ENCODE data around the gene TRMT2A.

Gene TRMT2A

DNA sequence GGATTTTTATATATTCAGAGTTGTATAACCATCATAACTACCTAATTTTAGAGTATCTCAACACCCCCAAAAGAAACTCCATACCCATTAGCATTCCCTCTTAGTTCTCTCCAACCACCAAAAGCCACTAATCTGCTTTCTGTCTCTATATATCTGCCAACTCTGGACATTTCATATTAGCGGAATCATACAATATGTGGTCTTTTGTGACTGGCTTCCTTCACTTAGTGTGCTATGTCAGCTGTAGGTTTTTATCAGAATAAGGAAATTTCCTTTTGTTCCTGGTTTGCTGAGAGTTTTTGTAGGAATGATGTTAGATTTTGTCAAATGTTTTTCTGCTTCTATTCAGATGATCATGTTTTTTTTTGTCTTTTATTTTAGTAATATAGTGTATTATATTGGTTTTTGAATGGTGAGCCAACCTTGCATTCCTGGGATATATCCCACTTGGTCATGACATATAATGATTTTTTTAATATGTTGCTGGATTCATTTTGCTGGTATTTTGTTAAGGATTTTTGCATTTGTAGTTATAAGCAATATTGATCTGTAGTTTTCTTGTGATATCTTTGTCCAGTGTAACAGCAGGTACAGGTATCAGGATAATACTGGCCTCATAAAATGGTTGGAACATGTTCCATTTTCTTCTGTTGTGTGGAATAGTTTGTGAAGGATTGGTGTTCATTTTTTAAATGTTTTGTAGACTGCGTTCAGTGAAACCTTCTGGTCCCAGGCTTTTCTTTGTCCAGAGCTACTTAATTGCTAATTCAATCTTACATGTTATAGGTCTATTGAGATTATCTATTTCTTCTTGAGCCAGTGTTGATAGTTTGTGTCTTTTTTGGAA, 20.2 kb downstream of the TRMT2A start:
- TF ChIP-seq JUND (IDR thresholded peaks at IDR 0.05; ENCODE audit: low read depth): no peak
- no peak for DNase-seq (ENCODE audit: low read depth in 1 of 2, low spot score in 1 of 2)
- in situ Hi-C loops (cut with HindIII; ENCODE audit: low pct_unique_long_range_greater_than_20kb, low sequenced_read_pairs): no loop called here

DNA sequence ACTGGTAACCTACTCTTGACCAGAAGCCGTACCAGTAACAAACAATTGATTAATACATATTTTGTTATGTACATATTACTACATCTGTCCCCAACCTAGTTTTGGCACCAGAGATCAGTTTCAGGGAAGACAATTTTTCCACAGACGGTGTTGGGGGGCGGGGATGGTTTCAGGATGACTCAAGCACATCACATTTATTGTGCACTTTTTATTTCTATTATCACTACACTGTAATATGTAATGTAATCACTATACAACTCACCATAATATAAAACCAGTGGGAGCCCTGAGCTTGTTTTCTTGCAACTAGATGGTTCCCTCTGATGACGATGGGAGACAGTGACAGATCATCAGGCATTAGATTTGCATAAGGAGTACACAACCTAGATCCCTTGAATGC, 21.5 kb downstream of the TRMT2A start:
- in situ Hi-C loops (cut with HindIII; ENCODE audit: low pct_unique_long_range_greater_than_20kb, low sequenced_read_pairs): no loop called here
- DNase-seq (ENCODE audit: low read depth in 1 of 2, low spot score in 1 of 2): no peak
- no peak for TF ChIP-seq JUND (IDR thresholded peaks at IDR 0.05; ENCODE audit: low read depth)

DNA sequence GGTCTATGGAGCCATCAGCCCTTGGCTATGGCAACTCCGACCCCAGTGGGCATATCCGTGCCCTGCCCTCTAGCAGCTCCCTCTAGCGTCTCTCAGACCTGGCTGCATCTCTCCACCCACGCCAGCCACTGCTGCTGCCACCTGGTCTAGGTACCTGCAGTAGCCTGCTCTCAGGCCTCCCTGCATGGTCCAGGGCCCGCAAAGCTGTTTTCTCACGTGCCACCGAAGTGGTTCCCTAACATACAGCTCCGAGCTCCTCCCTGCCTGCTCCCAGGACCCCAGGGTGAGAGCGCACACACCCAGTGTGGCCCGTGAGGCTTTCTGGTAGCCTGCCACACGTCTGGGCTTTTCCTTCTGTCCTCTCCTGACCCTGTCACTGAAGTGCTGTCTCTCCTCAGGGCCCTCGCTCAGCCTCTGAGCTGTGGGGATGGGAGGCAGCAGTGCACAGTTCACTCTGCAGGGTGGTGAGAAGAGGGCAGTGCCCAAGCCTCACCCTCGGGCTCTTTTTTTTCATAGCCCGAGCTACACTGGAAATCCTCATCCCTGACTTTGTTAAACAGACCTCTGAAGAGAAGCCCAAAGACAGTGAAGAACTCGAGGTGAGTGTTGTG, 22.7 kb downstream of the TRMT2A start:
- TF ChIP-seq JUND (IDR thresholded peaks at IDR 0.05; ENCODE audit: low read depth): no peak
- no peak for DNase-seq (ENCODE audit: low read depth in 1 of 2, low spot score in 1 of 2)
- in situ Hi-C loops (cut with HindIII; ENCODE audit: low pct_unique_long_range_greater_than_20kb, low sequenced_read_pairs): no loop called here

DNA sequence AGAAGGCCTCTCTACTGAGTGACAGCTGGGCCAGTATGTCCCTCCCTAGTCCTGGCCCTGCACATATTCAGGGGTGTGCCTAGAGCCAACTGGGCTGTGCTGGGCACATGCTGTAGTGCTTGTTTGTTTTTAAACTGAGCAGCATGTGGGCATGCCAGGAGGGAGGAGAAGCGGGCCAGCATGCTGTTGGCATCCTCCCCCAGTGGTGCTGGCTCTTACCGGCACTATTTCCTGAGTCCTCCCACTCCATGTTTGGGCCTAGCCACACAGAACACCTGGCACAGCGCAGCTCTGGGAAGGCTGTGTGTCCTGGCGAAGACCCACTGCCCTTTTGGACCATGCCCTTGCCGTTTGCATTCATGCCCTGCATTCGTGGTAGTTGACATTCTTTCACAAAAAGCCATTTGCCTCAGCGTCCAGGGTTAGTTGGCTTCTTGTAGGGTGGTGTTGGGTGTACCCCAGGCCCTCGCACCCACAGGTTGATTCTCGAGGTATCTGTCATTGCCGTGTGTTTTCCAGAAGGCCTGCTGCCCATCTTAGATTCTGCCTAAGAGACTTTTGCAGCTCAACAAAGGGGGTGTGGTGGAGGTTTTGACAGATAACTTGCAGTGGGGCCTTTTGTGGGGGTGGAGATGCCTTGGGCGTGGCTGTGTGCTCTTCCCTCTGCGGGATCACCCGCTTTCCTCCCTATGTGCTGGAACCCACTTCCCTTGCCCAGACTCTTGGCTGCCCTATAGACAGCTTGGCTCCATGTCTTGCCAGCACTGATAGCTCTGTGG, 23.4 kb downstream of the TRMT2A start:
- in situ Hi-C loops (cut with HindIII; ENCODE audit: low pct_unique_long_range_greater_than_20kb, low sequenced_read_pairs): no loop called here
- TF ChIP-seq JUND (IDR thresholded peaks at IDR 0.05; ENCODE audit: low read depth): no peak

DNA sequence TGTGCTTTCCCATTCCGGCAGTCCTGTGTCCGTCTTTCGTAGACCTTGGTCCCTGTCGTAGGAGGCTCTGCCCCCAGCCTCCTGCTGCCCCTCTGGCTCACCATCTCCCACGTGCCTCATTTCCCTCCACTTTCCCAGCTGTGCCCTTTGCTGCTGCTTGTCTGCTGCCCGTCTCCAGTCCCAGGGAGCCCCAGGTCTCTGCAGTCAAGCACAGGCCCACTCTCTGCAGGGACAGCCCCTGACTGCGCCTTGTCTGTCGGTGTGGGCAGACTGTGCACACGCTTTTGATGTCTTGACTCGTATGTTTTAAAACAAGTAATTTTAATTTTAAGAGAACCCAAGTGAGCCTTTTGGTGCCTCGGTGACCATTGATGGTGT, 24.6 kb downstream of the TRMT2A start:
- no peak for TF ChIP-seq JUND (IDR thresholded peaks at IDR 0.05; ENCODE audit: low read depth)
- no peak for DNase-seq (ENCODE audit: low read depth in 1 of 2, low spot score in 1 of 2)
- in situ Hi-C loops (cut with HindIII; ENCODE audit: low pct_unique_long_range_greater_than_20kb, low sequenced_read_pairs): no loop called here

More for the DNA sequence above, 23.4 kb downstream of the TRMT2A start:
- DNase-seq (ENCODE audit: low read depth in 1 of 2, low spot score in 1 of 2): no peak

DNA sequence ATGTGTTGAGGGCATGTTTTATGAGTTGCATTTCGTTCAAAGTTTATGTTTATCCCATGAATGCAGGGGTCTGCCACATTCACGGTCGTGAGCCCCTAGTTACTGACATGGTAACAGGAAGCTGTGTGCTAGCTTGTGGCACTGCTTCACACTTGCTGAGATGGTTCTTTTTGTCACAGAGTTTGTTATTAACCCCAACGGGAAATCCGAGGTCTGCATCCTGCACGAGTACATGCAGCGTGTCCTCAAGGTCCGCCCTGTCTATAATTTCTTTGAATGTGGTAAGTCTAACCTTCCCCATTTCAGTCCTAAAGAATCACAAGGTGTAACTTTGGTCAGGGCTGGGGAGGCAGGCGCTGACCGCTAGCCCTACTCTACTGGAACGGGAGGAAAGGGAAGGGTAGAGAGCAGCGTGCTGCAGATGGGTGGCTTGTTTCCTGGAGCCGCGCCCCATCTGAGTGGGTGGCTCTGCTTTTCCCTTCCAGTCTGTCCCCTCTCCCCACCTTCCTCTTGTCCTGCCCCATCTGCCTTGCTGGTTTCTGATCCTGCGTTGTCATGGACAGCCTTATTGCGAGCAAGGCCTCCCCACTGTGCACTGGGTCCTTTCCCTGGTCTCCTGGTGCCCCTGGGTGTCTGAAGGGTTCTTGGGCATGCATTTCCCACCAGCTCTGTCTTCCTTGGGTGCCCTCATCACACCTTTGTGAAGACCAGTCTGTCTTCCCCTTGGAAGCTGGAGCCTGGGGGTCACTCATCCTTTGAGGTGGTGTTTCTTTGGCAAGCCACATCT, 25.1 kb downstream of the TRMT2A start:
- DNase-seq (ENCODE audit: low read depth in 1 of 2, low spot score in 1 of 2): no peak
- in situ Hi-C loops (cut with HindIII; ENCODE audit: low pct_unique_long_range_greater_than_20kb, low sequenced_read_pairs): no loop called here
- no peak for TF ChIP-seq JUND (IDR thresholded peaks at IDR 0.05; ENCODE audit: low read depth)

DNA sequence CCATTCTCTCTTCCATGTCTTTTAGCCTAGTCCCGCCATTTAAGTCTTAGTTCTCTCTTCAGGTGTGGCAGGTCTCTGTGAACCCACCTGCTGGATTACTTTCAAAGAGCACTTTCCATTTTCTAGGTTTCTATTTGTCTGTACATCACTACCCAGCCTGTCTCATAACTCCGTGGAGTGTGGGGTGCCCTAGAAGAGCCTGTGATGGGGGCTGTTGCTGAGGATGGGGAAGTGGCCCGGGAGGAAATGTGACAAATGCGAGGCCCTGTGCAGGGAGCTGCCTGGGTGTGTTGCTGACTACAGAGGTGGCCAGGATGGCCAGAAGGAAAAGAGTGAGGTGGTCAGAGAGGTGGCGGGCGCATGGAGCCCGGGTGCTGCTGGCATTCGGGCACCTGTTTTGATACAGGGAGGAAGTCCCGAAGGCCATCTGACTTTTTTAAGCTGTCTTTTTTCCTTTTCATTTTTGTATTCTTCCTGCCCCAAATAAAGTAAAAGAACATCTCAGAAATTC, 26.2 kb downstream of the TRMT2A start:
- TF ChIP-seq JUND (IDR thresholded peaks at IDR 0.05; ENCODE audit: low read depth): no peak
- DNase-seq (ENCODE audit: low read depth in 1 of 2, low spot score in 1 of 2): no peak
- in situ Hi-C loops (cut with HindIII; ENCODE audit: low pct_unique_long_range_greater_than_20kb, low sequenced_read_pairs): no loop called here

DNA sequence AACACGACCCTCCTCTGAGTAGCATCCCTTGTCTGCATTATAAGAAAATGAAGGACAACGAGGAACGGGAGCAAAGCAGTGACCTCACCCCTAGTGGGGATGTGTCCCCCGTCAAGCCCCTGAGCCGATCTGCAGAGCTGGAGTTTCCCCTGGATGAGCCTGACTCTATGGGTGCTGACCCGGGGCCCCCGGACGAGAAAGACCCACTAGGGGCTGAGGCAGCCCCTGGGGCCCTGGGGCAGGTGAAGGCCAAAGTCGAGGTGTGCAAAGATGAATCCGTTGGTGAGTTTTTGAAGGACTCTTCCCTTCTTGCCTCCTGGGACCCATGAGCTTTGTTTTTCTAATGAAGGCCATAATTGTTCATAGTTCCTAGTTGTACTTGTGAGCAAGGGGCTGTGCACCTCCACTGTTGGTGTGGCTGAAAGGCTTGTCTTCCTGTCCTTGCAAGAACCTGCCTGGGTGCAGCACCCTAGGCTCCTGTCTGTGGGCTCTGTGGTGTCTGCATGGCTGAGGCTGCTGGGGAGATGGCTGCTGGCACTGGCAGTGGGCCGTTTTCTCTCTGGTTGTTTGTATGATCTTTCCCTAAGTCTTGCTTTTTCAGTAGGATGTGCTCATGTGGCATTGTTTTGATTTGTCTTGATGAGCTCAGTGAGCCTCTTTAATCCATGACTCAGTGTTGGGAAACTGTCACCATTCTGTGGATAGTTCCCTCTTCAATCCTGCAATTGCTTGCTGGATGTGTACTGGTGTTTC, 26.9 kb downstream of the TRMT2A start:
- TF ChIP-seq JUND (IDR thresholded peaks at IDR 0.05; ENCODE audit: low read depth): no peak
- in situ Hi-C loops (cut with HindIII; ENCODE audit: low pct_unique_long_range_greater_than_20kb, low sequenced_read_pairs): no loop called here
- no peak for DNase-seq (ENCODE audit: low read depth in 1 of 2, low spot score in 1 of 2)

DNA sequence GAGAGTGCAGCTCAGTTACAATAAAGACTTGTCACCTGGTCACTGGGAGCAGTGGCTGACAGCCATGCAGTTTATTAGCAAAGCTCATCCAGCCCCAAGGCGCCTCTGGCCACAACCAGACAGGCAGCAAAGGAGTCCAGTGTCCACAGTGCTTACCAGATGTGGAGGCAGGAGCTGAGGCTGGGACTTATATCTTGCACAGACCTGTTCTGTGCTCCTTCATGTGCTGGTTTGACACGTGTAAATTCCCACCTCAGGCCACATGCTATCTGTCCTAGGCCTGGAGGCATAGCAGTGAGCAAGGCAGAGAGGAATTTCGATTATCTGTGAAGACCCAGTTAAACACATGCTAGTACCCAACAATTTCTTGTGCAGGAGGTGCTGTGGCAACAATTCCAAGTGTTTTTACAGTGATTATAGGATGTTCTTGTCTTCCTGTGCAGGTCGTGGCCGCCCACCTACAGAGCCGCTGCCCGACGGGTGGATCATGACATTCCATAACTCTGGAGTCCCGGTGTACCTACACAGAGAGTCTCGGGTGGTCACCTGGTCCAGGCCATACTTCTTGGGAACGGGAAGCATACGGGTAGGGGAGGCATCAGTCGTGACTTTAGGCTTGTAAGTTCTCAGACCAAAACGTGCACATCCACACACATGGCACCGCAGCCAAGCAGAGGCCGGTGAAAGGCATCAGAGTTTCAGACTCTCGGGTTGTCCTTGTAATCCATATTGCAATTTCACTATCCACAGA, 27.6 kb downstream of the TRMT2A start:
- no peak for TF ChIP-seq JUND (IDR thresholded peaks at IDR 0.05; ENCODE audit: low read depth)
- no peak for DNase-seq (ENCODE audit: low read depth in 1 of 2, low spot score in 1 of 2)
- in situ Hi-C loops (cut with HindIII; ENCODE audit: low pct_unique_long_range_greater_than_20kb, low sequenced_read_pairs): no loop called here

DNA sequence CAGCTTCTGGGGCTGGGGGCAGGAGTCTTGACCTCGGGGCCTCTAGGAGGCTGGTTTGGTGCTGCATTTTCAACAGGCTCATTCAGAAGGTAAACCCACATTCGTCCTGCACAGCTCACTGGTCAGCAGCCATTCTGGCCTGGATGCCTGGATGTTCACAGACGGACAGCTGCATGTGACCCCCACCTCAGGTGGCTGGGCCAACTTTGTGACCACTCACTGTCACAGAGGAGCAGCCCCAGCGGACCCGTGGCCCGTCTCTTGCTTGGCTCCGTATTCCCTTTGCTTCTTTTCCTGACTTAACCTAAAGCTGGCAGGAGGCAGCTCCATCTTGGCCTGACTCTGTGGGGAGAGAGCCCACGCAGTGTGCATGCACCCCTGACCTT, 28.8 kb downstream of the TRMT2A start:
- no peak for TF ChIP-seq JUND (IDR thresholded peaks at IDR 0.05; ENCODE audit: low read depth)
- in situ Hi-C loops (cut with HindIII; ENCODE audit: low pct_unique_long_range_greater_than_20kb, low sequenced_read_pairs): no loop called here
- no peak for DNase-seq (ENCODE audit: low read depth in 1 of 2, low spot score in 1 of 2)
